AG09309 (cell line): ENCODE results near the gene SYNGAP1.

Source experiments
- DNase-seq: peaks from one replicate; pipeline ENCODE4 v3.0.0-alpha.2; 2010; ENCODE audit warnings: low read depth
- H3K4me3 ChIP-seq: 2 replicates; pipeline ENCODE4 v1.5.1; 2011; ENCODE audit warnings: mild to moderate bottlenecking, low read depth, low read length, moderate library complexity; ENCODE audit not compliant: control insufficient read depth
- TF ChIP-seq, protein P1 (sequence below): IDR thresholded peaks from 2 replicates; pipeline ENCODE4 v1.5.1; 2011; ENCODE audit warnings: mild to moderate bottlenecking, low read depth, low read length, inconsistent platforms; ENCODE audit not compliant: insufficient read depth, control insufficient read depth; ENCODE audit errors: missing control alignments

The SYNGAP1 gene

DNA sequence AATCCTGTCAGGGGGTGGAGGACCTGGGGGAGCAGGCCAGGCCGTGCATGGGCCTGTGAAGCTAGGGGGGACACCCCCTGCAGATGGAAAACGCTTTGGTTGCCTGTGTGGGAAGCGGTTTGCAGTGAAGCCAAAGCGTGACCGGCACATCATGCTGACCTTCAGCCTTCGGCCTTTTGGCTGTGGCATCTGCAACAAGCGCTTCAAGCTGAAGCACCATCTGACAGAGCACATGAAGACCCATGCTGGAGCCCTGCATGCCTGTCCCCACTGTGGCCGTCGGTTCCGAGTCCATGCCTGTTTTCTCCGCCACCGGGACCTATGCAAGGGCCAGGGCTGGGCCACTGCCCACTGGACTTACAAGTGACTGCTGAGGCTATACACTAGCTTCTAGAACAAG is 36.3 kb downstream of the SYNGAP1 start:
- no peak for DNase-seq
- TF ChIP-seq, protein P1, sequence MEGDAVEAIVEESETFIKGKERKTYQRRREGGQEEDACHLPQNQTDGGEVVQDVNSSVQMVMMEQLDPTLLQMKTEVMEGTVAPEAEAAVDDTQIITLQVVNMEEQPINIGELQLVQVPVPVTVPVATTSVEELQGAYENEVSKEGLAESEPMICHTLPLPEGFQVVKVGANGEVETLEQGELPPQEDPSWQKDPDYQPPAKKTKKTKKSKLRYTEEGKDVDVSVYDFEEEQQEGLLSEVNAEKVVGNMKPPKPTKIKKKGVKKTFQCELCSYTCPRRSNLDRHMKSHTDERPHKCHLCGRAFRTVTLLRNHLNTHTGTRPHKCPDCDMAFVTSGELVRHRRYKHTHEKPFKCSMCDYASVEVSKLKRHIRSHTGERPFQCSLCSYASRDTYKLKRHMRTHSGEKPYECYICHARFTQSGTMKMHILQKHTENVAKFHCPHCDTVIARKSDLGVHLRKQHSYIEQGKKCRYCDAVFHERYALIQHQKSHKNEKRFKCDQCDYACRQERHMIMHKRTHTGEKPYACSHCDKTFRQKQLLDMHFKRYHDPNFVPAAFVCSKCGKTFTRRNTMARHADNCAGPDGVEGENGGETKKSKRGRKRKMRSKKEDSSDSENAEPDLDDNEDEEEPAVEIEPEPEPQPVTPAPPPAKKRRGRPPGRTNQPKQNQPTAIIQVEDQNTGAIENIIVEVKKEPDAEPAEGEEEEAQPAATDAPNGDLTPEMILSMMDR, result no peak

DNA sequence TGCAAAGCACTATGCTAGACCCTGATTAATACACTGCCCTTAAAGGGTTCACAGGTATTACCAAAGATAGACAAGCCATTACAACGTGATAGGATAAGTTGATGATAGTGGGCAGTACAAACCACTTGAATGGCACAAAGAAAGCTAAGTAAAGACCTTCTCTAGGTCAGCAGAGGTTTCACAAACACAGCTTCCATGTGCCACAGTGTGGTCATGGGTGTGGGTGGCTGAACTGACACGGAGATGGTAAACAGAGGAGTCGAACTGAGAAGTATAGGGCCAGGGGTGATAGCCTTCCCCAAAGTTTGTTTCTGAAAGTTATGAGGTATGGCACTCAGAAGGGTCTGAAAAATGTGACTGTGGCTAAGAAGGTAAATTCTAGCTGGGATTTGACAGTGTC is 38.8 kb downstream of the SYNGAP1 start:
- no peak overlapping the region for H3K4me3 ChIP-seq
- TF ChIP-seq, protein P1, result no peak

More for the DNA sequence above, 36.3 kb downstream of the SYNGAP1 start:
- H3K4me3 ChIP-seq, result no peak overlapping the region

DNA sequence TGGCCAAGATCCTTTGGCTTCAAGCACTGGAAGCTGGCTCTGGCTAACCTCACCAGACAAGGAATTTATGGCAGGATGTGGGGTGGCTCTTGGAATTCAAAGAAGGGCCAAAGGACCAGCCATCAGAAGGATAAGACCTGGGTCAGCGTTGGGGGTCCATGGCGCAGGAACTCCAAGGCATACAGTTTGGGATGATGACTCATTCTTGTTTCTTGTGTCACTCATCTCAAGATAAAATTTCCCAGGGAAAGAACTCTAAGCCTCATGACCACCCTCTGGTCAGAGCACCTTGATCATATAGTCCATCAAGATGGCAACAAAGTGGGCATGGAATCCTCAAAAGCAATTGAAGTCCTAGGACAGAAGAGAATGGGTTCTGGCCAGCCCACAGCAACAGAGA is 39.4 kb downstream of the SYNGAP1 start:
- DNase-seq, result no peak
- TF ChIP-seq, protein P1, result no peak
- no peak overlapping the region for H3K4me3 ChIP-seq

More for the DNA sequence above, 38.8 kb downstream of the SYNGAP1 start:
- DNase-seq, result no peak

DNA sequence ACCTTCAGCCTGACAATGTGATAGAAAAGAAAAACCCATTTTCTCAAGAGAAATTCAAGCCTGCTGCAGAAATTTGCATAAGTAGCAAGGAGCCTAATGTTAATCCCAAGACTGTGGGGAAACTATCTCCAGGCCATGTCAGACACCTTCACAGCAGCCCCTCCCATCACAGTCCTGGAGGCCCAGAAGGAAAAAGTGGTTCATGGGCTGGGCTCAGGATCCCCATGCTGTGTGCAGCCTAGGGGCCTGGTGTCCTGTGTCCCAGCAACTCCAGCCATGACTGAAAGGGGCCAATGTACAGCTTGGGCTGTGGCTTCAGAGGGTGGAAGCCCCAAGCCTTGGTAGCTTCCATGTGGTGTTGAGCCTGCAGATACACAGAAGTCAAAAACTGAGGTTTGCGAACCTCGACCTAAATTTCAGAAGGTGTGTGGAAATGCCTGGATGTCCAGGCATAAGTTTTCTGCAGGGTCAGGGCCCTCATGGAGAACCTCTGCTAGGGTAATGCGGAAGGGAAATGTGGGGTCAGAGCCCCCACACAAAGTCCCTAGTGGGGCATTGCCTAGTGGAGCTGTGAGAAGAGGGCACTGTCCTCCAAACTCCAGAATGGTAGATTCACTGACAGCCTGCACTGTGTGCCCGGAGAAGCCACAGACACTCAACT is 46.3 kb downstream of the SYNGAP1 start:
- TF ChIP-seq, protein P1, result no peak
- DNase-seq, result no peak
- H3K4me3 ChIP-seq, result no peak overlapping the region

DNA sequence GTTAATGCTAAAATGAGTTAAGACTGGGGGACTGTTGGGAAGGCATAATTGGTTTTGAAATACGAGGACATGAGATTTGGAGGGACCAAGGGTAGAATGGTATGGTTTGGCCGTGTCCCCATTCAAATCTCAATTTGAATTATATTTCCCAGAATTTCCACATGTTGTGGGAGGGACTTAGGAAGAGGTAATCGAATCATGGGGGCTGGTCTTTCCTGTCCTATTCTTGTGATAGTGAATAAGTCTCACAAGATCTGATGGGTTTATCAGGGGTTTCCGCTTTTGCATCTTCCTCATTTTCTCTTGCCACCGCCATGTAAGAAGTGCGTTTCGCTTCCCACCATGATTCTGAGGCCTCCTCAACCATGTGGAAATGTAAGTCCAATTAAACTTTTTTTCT is 47.2 kb downstream of the SYNGAP1 start:
- no peak for DNase-seq
- no peak overlapping the region for H3K4me3 ChIP-seq
- TF ChIP-seq, protein P1, result no peak

DNA sequence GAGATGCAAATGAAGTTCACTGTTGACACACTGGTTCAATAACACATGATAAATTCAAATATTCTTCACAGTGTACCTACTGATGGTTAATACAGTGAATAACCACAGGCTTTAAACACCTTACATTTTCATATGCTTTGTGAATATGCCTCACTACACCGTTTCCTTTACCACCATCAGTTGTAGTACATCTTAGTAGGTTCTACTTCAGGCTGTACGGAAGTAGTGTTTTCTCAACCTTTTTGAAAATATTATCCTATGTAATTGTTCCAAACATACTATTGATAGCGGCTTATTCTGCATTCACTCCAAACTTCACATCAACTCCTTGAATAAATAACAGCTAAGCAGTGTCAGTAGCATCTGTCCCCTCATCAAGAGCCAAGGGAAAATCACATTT is 49.8 kb downstream of the SYNGAP1 start:
- TF ChIP-seq, protein P1, result no peak
- DNase-seq, result no peak
- H3K4me3 ChIP-seq, result no peak overlapping the region
